ENCODE results near the gene HPS1. TPM values are rescaled to one million over a fixed set of nuclear protein-coding genes. Genes with fewer than 3 reads are reported as not detected.
A peak's percentile ranks its signal among the peaks of the same experiment; 100 is the strongest.

The HPS1 gene
- total RNA-seq, 1 donor: 42.3 TPM

DNA sequence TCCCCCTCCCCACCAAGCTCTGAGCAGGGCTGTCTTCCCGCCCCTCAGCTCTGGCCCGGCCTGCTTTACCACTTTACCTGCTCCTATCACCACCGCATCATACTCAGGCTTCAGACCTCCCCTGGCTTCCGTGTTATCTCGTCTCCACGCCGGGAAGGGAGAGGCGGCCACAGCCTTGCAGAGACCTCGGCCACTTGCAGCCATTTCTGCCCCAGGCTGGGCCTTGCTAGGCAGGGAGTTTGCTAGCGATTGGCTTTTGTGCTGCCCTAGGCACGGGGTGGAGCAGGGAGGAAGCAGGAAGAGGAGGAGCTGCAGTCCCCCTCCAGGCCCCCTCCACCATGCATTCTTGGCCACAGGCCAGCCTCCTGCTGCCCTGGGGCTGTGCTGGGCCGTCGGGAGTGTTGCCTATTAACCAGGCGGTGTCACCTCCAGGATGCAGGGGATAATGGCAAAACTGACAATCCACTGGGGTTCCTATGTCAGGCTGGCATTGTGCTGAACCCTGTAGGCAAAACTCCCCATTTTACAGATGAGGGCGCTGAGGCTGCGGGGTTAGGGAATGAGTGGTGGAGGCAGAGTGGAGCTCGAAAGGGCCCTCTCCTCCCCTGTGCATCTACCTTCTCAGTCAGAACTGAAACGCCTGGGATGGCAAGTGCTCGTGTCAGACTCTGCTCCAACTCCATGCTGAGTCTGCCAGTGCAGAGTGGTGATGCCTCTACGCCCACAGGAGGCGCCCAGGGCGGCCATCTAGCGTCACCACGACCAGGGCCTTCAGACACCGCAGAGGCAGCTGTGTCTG lies 31.6 kb downstream of the HPS1 start, which contains the start of gene PYROXD2:
PYROXD2 (minus strand) TSS at position 251 of the 799 bp plus-strand sequence; CDS start at position 204, 47 bp downstream.
- peak within 1 kb of the TSS; percentile 77 for H3K4me3 ChIP-seq (ENCODE audit: low read depth, low read length)
- TF ChIP-seq, protein P1, sequence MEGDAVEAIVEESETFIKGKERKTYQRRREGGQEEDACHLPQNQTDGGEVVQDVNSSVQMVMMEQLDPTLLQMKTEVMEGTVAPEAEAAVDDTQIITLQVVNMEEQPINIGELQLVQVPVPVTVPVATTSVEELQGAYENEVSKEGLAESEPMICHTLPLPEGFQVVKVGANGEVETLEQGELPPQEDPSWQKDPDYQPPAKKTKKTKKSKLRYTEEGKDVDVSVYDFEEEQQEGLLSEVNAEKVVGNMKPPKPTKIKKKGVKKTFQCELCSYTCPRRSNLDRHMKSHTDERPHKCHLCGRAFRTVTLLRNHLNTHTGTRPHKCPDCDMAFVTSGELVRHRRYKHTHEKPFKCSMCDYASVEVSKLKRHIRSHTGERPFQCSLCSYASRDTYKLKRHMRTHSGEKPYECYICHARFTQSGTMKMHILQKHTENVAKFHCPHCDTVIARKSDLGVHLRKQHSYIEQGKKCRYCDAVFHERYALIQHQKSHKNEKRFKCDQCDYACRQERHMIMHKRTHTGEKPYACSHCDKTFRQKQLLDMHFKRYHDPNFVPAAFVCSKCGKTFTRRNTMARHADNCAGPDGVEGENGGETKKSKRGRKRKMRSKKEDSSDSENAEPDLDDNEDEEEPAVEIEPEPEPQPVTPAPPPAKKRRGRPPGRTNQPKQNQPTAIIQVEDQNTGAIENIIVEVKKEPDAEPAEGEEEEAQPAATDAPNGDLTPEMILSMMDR (IDR thresholded peaks at IDR 0.05; ENCODE audit: insufficient read depth, low read length): no peak
- peak; percentile 92 for DNase-seq (ENCODE audit: low read depth)

DNA sequence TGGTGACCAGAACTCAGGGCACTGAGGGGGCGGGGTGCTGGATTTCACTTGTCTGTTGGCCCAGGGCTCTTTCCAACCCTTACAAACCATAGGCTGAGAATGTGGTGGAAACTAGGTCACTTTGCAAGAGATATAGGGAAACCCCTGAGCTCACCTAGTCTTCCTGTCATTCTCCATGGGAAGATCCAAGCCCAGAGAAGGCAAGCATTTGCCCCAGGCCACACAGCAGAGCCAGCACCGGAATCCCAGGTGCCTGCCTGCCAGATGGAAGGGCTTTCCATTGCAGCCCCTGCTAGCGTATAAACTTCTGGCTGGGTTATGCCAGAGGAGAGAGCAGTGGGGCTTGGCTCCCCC lies 32.2 kb downstream of the HPS1 start:
- TF ChIP-seq, protein P1 (IDR thresholded peaks at IDR 0.05; ENCODE audit: insufficient read depth, low read length): no peak
- H3K4me3 ChIP-seq (ENCODE audit: low read depth, low read length): peak overlapping the region; percentile 77
- DNase-seq (ENCODE audit: low read depth): no peak

DNA sequence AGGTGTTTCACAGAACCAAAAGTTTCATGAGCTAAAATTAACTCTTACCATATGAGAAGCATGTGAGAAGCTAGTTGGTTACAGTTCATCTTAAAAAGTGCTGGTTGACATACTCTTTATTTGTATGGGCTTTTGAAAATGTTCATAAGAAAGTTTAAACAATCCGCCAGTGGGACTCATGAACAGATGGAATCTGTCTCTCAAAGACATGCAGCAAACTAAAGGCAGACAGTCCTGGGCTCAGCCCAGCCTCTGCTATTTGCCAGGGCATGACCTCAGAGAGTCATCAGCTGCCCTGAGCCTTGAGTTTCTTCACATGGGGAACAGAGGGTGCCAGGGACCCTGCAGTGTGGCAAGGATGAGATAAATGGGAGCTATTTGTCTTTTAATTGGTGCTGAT lies 35.0 kb downstream of the HPS1 start:
- peak; percentile 40 for DNase-seq (ENCODE audit: low read depth)
- no peak overlapping the region for H3K4me3 ChIP-seq (ENCODE audit: low read depth, low read length)
- TF ChIP-seq, protein P1 (IDR thresholded peaks at IDR 0.05; ENCODE audit: insufficient read depth, low read length): no peak

DNA sequence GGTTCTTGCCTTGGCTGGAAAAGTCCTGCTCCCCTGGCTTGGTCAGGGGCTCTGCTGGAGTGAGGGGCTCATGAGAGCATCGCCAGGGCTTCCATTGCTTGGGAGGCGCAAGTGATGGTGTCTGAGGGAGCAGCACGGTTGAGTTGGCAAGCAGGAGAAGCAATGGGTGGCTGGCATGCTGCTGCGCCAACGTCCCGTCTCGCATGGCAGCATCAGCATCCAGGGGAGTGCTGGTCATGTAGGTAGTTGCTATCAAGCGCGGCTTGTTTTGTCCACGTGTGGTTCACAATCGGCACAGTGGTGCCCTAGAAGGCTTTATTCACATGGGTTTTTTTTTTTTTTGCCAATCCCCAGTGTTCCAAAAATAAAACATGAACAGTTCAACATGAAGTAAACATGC lies 35.6 kb downstream of the HPS1 start:
- no peak overlapping the region for H3K4me3 ChIP-seq (ENCODE audit: low read depth, low read length)
- DNase-seq (ENCODE audit: low read depth): no peak
- TF ChIP-seq, protein P1 (IDR thresholded peaks at IDR 0.05; ENCODE audit: insufficient read depth, low read length): no peak

DNA sequence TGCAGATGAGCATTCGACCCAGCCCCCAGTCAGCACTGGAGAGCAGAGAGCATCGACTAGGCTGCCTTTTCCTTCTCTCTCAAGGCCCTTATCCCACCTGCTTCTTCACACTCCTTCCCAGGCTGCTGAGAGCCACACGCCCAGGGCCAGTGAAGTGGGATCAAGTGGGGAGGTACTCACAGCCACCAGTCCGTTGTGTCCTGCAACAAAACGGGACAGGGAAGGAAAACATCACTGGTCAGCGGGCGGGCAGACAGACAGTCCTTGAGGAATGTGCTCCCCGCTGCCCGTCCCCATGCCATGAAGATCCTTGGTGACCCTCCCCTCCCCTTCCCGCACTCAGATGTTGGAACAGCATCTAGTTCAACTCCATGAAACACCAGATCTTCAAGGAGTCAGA lies 36.0 kb downstream of the HPS1 start:
- TF ChIP-seq, protein P1 (IDR thresholded peaks at IDR 0.05; ENCODE audit: insufficient read depth, low read length): no peak
- no peak overlapping the region for H3K4me3 ChIP-seq (ENCODE audit: low read depth, low read length)
- no peak for DNase-seq (ENCODE audit: low read depth)

DNA sequence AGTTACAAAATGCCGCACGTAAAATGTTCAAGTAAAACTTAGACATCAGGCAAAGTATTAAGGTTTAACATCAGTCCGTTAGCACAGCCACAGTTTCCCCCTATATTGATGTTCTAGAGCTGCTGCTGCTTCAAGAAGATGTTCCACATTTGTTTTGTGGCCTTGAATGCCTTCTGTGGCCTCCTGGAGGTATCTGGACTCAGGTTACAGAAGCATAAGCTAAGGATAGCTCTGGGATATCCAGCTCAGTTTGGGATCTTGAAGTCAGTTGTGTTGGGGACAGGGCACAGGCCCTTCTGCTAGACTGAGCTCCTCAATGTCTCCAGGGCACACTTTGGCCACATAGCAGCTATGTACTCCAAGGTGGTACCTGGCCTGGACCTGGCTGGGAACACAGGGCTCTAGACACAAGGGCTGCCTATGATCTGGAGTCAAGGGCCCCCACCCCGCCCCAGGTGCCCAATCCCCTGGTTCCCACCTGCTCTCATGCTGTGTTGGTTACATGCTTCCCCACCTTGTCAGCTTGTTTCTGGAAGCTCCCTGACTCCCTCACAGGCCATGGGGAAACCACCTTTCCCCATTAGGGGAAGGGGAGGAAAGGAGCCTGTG lies 36.5 kb downstream of the HPS1 start:
- no peak for DNase-seq (ENCODE audit: low read depth)
- TF ChIP-seq, protein P1 (IDR thresholded peaks at IDR 0.05; ENCODE audit: insufficient read depth, low read length): no peak
- no peak overlapping the region for H3K4me3 ChIP-seq (ENCODE audit: low read depth, low read length)
